ENCODE measurements around the gene PIANP. TPM values are rescaled to one million over a fixed set of nuclear protein-coding genes. Genes with fewer than 3 reads are reported as not detected.

The PIANP gene
- polyA plus RNA-seq, 1 donor = 2.4 TPM

DNA sequence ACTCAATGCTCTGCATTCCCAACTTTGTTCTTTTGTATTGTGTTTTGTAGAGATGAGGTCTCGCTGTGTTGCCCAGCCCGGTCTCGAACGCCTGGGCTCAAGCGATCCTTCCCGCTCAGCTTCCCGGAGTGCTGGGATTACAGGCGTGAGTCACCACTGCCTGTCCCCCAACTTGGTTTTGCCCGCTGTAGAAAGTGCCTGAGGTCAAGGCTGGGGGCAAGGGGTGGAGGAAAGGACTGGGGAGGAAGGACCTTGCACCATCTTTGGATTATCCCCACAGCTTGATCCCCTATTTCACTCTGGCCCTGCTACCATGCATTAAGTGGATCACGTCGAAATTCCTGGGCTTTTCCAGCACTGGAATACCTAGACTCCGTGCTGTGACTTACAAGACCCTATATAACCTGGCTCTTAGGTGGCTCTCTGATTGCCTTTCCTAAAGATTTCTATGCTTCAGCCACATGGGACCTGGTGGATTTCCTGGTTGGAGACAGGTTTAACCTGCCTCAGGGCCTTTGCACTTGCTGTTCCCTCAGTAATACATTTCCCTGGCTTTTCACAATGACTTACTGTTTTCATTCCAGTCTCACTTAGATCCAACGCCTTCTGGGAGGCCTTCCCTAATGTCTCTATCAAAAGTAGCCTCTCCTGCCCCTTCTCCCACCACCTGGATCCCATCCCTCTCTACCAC is 608 bp upstream of the PIANP start:
- no peak for DNase-seq

DNA sequence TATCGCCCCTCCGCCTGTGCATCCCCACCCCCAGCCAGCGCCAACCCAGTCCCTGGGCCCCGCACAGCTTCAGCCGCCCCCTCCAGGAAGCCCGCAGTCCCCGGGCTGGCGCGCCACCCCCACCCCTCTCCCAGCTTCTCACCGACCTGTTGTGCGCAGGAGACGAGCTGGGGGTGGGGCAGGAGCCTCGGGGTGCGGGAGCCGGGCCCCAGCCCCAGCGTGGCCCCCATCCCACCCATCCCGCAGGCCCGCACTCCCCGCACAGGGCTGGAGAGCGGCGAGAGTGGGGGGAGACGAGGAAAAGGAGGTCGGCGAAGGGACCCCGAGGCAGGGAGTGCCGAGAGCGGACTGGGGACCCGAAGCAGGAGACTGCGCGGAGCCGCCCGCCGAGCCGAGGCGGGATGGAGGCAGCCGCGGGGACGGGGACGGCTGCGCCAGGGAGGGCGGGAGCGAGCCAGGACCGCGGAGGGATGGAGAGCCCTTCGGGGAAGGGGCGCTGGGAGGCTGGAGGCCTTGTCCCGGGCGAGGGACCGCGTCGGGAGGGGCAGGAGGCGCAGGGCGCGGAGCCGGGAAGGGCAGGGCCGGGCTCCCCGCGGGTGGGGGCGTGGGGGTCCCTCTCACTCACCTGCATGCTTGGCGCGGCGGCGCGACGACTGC is 498 bp downstream of the PIANP start:
- peak; percentile 48 for DNase-seq

DNA sequence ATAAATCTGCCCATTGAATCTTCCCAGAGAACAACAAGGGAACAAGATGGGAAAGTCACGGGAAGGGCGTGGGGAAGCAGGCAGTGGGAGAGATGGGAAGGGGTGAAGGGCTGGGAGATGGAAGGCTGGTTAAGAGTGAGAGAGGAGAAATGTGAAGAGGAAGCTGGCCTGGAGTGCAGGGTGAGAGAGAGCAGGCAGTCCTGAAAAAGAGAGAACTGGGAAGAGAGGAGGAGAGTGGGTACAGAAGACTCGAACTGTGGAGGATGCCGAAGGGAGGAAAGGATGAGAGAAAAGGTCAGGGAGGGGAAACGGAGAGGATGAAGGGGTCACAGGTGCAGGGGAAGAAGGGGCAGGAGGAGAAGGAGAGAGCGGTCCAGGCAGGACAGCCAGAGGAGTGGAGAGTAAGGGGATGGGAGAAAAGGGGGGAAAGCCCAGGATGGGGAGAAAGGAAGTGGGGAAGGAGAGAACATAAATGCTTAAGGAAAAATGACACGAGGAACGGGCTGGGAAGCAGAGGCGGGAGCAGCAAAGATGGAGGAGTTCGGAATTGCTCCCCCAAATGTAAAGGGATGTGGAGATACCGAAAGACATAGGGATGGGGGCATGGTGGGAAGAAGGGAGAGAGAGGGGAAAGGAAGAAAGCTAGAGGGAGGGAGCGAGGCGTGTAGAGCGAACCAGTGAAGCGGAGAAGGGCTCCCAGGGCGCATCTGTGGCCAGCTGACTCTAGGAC is 1.2 kb downstream of the PIANP start:
- no peak for DNase-seq

DNA sequence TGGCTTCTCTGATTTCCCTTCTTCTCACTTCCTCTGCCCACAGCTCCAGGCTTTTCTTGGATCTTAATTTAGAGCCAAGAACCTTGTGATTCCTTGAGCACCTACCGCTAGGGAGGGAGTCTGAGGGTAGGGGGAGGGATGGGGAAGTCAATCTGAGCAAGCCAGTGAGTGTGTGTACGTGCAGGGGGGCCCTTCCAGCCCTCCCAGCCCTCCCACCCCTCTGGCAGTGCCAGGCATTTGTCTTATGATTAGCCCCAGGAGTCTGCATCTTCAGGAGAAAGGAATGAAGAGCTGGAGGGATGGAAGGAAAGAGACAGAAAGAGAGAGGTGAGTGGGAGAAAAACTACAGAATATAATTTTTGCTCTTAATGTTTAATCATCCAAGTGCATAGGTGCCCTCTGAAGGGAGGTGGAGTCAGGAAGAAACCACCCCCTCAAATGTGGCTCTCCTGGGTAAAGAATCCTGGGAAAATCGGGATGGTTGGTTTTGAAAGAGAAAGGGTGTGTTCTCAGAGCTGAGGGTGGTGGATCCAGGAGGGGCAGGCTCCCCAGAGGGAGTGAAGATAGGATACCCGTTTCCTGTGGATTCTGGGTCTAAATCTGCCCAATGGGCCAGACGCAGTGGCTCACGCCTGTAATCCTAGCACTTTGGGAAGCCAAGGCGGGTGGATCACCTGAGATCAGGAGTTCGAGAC is 2.1 kb downstream of the PIANP start:
- no peak for DNase-seq

DNA sequence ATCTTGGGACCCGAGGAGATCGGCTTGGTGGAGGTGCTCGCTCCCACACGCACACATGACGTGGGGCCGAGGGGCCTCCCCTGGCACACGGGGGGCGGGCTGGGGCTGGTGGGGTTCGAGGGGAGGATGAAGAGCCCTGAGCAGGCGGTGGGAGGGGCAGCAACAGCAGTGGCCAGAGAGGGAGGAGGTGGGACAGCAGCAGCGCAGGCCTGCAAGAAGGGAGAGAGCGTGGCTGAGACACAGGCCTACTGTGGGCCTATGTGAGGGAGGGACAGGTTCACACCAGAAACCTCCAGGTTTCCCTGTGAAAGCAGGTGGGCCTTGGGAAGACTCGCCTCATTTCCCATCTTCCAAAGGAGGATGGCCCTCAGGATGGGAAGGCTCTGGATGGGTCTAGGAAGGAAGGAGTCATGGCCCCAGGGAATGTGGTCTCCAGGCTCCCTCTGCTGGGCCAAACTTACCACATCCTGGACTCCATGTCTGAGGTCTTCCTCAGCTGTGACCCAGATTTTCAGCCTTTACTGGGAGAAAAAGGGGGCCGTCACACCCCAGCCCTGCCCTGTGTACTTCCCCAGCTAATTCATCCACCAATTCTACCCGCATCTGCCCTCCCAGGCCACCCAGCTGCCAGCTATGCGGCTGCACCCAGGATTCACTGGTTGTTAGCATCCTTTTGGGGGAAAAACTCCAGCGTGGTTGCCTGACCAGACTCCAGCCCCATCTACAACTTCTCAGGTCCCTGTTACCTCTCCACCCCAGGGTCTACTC is 2.8 kb downstream of the PIANP start:
- DNase-seq = no peak

DNA sequence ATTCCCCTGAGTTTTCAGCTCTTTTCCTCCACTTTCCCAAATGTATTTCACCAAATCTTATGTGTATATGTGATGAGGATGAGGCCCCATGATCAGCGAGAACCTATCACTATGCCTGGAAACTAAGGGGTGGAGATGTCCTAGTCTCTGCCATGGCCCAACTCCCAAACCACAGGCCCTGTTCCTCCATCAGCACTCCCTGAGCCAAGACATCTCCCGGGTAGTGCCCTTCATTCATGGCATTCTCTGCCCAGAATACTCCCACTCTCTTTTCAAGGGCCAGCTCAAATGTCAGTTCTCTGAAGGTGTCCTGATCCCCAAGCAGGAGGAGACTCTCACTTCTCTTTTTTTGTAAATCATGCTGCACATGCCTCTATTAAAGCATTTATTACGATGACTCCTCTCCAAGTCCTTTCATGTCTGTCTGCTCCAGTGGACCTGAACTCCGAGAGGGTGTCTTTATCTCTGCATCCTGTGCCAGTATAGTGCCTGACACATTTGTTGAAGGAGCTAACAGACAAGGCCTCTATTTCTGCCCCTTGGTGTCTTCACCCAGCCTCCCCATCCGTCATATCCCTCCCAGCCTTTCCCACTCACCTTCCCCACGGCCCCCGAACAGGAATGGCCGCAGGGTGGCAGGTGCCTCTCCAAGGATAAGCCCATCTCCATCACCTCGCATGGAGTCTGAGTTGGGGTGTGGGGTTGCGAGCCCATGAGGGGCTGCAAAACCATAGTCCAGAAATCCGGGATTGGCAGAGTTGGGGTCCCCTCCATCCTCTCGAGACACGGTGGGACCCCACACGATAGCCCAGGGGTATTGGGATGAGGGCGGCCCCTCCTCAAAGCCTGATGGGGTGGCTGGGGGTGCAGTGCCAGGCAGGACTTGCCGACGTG is 3.7 kb downstream of the PIANP start:
- DNase-seq = no peak

DNA sequence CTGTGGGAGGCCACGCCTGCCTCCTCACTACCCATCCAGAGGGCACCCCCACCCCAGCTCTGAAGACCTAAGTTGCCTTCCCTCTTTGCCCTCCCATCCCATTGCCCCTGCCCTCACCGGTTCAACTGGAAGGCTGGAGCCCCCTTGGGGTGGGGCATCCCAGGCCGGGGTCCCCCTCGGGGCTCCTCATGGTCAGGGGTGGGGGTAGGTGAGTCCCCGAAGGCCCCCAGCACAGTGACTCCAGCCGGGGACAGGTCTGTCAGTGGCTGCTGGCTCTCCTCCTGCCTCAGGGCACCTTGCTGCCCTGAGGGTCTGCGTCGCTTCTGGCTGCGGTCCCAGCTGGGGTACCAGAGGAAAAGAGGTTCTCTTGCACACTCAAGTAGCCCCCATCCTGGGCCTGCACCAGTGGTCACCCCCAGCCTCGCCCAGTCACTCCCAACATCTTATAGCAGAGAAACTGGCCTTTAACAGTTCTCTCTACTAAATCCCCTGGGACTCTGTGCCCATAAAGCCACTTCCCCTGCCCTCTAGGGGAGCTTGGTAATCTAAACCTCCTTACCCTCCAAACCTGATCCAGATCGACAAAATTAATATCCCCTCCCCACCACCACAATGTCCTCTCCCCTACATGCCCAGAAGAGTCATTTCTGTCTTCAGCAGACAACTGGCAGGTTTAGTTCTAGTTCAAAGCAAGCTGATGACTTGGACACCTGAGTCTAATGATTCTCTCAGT is 5.1 kb downstream of the PIANP start:
- no peak for DNase-seq

DNA sequence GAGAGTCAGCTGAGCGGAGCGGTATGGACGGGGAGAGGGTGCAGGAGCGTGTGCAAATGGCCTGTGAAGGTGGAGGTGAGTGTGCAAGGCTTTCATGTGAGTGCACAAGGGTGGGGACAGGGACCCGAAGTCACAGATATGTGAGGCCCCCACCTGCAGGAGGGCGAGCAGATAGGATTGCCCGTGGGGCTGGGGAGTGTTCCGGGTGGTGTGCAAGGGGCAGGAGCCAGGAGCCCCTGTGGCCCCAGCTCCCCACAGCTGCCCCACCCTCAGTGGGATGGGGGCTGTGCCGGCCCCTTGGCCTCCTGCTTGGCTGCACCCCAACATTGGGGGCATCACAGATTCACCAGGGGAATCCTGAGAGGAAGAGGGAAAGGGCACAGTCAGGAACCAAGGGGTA is 5.9 kb downstream of the PIANP start:
- DNase-seq = no peak

DNA sequence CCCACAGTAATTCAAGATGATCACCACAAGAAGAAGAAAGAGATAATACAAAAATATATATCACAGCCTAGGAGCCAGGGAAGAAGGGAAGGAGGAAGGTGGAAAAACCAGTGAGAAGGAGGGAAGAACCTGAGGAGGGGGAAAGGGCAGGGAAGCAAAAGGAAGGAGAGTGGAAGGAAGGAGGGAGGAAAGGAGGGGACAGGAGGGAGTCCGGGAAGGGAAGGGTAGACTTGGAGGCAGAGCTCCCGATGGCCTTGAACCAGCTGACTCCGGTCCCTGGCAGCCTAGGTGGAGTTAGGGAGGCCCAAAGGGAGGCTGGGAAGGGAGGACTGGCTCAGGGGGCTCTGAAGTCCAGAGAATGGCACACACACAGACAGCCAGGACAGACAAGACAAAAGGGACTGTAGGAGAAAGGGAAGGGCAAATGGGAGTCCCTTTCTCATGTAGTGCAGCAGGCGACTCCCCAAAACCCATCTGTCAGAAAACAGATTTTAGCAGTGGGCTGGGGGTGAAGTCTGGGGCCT is 6.7 kb downstream of the PIANP start:
- no peak for DNase-seq

DNA sequence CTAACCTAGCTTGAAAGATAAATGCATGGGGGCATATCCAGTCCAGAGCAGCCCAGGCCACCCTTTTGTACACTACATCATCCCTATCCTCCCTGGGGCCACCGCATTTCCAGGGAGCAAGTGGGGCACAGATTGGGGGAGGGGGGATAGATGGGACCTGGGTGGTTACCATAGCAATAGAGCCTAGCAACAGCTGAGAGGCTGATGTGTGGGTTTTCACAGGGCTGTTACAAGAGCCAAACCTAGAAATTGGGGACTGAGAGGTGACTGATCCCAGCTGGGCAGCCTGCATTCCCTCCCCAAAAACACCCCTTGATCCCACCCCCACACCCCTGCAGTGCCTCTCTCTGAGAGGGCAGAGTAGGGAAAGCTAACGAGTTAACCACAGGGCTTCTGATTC is 7.7 kb downstream of the PIANP start:
- no peak for DNase-seq

DNA sequence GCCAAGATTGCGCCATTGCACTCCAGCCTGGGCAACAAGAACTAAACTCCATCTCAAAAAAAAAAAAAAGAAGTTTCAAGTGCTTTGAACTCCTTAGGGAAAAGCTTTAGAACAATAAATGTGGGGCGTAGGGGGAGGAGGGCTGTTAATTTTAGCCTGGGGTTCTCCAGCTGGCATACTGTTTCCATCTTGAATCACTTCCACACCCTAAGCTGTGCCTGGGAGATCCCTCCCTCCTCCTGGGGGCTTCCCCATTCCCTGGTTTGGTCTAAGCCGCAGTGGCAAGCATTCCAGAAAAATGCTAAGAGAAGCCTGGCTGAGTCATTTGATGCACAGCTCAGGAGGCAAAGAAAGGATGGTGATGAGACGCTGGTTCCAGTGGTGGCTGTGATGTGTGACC is 9.1 kb downstream of the PIANP start:
- DNase-seq = no peak

DNA sequence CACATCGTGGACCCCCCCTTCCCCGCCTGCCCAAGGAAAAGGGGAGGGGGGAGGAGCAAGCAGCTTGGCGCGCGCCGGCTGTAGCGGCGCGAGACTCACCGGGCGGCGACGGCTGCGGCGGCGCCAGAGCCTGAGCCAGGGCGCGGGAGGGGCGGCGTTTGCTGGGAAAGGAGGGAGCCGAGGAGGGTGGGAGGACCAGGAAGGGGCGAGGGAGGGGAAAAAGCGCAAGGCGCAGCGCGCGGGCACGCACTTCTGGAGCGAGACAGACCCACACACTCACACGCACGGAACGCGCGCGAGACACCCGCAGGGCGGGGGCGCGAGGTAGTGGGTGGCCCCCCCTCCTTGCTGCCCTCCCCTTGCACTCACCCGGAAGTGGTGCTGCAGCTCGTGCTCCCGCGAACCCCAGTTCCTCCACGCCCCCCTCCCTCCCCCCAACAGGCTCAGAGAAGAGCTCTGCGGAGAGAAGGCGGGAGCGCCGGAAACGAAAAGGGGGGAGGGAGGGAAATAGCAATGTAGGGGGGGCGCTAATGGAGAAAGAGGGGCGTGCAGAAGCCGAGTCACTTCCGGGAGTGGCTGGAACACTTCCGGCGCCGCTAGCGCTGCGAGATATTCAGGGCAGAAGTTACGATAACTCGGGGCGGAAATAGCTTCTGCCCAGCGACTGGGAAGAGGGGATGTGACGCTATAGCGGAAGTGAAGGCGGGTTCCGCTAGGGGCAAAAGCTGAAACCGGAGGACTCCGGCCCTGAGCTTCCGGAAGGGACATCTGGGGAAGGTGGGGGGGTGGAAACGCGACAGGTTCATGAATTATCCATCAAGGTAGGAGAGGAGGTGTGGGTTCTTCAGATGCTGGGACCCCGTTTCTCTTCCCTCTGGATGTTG is 11.4 kb downstream of the PIANP start, which contains the start of gene ZNF384:
TSS of gene ZNF384 (minus strand) at position 377 of the 884 bp plus-strand sequence. CDS start 9,855 bp downstream, outside the sequence.
- DNase-seq = peak; percentile 99

DNA sequence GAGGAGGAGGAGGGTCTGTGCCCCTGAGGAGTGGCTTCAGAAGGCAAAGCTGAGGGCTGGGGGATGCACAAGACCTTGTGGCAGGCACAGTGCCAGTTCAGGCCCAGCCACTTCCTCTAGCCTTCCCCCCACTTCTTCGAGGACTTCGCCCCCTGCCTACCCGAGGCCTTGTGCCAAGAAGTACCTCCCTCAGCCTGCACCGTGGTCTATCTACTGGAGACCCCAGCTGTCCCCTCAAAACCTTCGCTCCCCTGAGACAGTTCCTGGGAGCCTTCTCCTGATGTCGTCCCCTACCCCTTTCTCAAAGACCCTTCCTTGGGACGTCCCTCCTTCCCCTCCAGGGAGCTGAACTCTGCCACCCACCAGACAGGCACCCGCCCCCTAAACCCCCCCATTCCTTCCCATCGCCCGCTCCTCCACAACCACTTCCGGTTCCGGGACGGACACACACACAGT is 12.0 kb downstream of the PIANP start:
- DNase-seq = no peak

DNA sequence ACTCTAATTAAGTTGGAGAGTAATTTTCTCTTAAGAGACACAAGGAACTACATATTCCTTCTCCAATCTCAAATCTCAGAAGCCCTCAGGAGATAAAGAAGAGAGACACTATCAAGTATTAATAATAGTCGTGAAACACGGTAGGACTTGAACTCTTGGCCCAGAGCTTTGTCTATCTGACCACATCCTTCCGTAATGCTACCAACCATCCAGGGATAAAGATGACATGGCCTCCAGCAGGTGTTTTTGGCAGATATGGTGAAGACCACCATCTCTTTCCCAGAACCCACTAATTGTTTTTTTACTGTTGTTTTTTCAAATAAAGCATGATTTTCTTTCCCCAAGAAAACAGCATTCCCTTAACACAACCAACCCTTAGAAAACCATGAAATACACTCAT is 14.8 kb downstream of the PIANP start:
- DNase-seq = no peak

DNA sequence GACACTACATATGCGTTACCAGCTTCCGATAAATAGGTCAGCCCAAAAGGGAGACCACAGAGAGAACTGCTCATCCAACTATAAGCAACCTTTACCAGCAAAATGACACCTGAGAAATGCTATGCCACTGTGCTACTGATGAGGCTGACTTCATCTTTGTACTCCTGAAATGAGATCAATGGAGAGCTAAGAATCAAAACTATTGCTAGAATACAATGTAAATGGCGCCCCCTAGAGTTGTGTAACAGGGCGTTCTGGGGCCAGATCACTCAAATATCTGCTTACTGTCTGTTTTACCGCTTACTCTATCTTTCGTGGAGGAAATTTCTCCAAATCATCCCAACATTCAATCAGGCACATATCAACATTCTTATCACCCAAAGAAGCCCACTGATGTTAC is 16.0 kb downstream of the PIANP start:
- no peak for DNase-seq

DNA sequence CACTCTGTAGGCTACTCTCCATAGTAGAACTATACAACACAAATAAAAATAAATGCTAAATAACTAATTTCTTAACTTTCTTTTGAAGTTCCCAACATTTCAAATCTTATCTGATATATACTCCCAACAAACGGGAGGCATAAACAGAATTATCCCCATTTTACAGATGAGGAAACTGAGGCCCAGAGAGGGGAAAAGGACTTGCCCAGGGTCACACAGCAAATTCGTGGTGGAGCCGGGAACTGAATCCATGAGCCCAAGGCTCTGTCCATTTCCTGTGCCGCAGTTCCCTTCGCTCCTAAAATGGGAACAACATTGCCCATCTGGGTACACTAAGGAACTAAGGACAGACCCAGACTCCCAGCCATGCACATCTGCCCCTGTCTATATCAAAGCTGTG is 23.7 kb downstream of the PIANP start:
- DNase-seq = no peak

DNA sequence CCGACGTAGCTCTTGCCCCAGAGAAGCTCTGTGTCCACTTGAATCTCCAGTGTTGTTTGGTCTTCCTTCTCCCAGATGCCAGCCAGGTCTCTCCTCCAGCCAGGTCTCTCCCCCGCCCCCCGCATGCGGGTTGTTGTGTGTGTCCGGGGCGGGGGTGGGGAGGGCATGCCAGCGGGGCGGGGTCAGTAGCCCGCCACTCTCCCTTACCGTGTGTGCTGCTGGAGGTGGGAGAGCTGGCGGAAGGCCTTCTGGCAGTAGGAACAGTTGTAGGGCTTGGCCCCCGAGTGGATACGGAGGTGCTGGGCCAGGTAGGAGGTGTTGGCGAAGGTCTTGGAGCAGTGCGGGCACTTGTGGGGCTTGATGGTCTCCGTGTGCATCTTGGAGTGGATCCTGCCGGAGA is 28.5 kb downstream of the PIANP start:
- no peak for DNase-seq

DNA sequence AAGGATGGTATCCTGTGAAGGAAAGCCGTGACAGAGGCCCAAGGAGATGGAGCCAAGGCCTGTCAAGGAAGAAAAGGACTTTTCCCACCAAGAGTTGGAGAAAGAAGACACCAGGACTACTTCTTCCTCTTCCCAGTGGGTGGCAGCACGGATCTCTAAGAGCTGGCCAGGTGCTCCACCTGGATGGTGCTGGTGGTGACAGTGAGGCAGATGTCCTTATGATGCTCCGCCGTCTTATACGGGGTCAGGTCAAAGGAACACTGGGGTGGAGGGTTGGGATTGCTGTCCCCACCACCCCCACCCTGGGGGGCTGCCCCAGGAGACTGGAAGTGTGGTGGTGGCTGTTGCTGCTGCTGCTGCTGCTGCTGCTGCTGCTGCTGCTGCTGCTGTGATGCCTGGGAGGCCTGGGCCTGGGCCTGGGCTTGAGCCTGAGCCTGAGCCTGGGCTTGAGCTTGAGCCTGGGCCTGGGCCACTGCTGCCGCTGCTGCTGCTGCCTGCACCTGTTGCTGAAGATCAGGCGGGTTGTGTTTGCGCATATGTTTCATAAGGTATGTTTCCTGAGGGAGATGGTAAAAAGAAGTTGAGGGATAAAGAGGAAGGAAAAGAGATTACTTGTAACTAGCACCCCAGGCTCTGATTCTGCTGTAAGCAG is 32.9 kb downstream of the PIANP start:
- DNase-seq = no peak

DNA sequence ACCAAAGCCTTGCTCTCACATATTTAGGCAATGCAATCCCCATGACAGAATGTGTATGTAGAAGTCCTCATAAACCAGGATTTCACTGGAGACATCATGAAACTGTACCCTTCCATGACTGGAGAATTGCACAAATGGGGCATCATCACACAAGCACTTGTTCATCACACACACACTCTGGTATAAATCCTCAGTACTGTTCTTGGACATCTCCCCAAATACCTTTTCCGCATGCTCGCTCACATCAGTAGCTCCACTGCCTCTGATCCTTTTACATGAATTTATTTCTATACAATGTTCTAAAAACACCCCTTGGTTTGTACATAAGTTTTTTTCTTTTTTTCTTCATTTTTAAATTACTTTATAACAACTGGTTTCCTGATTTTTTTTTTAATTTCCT is 34.4 kb downstream of the PIANP start:
- DNase-seq = no peak
